Heart left ventricle (tissue), 13 donors: ENCODE results near the gene DNMT1.

Source experiments
- POLR2A ChIP-seq, 2 donors: fragments of 450-650 bp; IDR thresholded peaks; one replicate each; pipeline ENCODE4 v1.6.1; 2017; ENCODE audit warnings: antibody characterized with exemption in 2 of 2, mild to moderate bottlenecking in 2 of 2, moderate library complexity in 2 of 2
- TF ChIP-seq, protein P1 (sequence below), 12 donors: fragments of 200-600 bp; sonication (generic) in 4 of 12; IDR thresholded peaks; one replicate each; pipeline versions ENCODE4 v1.5.0 to v1.8.0; 2018 to 2022; ENCODE audit warnings: antibody characterized with exemption in 12 of 12, mild to moderate bottlenecking in 5 of 12
- donor health status: ischemic (EF 13 %, LVEDD 7.1; RV severe dilation, severe dysfunction).
- donor health status: DM: no; HTN: yes; CAD: no.
- donor health status: DM: no; HTN: no; CAD: no.
- donor health status: ischemic (EF 25% LVEDD 6.9; RV normal size, moderate dysfunction).
- donor health status: ischemic (EF 25% LVEDD 5.7; RV mildly dilated, moderate dysfunction).
- donor health status: ischemic (EF 35%, LVEDD 5.7; RV mildly dilated, moderate dysfunction).
- donor health status: nonischemic (EF 11% LVEDD 7.7; RV severe dilation, severe dysfunction).
- donor health status: DM: yes; HTN: yes; CAD: no.
- donor health status: PGD.
- donor health status: ischemic (EF 29% LVEDD 5.4; RV normal size, mild dysfunction).
- donor health status: nonischemic (EF 23%, LVEDD 6.1; RV moderate dilation, normal function).

GRCh38 chr19:10104665-10105508, 89.9 kb downstream of the DNMT1 start:
- TF ChIP-seq, protein P1, sequence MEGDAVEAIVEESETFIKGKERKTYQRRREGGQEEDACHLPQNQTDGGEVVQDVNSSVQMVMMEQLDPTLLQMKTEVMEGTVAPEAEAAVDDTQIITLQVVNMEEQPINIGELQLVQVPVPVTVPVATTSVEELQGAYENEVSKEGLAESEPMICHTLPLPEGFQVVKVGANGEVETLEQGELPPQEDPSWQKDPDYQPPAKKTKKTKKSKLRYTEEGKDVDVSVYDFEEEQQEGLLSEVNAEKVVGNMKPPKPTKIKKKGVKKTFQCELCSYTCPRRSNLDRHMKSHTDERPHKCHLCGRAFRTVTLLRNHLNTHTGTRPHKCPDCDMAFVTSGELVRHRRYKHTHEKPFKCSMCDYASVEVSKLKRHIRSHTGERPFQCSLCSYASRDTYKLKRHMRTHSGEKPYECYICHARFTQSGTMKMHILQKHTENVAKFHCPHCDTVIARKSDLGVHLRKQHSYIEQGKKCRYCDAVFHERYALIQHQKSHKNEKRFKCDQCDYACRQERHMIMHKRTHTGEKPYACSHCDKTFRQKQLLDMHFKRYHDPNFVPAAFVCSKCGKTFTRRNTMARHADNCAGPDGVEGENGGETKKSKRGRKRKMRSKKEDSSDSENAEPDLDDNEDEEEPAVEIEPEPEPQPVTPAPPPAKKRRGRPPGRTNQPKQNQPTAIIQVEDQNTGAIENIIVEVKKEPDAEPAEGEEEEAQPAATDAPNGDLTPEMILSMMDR (IDR thresholded peaks at IDR 0.05) = no peak
- no peak for TF ChIP-seq POLR2A (IDR thresholded peaks at IDR 0.05)
